ENCODE measurements around the gene ZFYVE21. TPM values are rescaled to one million over a fixed set of nuclear protein-coding genes. Genes with fewer than 3 reads are reported as not detected.
"Not testable (repeated sequence)": the region's sequence is repeated elsewhere in the genome, so short reads cannot be mapped to it uniquely, and the experiment has no call there.

Gene ZFYVE21
- total RNA-seq, 5 donors from 2014 or later (not counting 1 experiment from before 2014, with no cell fraction given): 8.8 to 22.8 (median 22.1) TPM

DNA sequence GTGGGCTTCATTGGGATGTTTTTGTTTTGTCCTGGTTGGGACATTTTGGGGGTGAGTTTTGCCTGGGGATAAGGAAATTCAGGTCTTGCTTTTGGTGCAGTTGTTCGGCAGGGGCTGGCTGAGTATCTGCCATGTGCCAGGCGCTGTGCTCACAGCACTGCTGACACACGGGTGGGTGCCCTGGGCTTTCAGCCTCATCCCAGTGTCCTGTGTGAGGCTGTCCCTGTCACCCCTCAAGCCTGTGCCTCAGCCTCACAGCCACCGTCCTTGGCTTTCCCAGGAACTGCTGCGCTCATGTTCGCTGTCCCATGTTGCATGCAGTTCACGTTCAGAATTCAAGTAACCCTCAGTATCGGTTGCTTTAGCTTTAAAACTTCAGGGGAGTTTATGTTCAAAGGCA lies 25.3 kb upstream of the ZFYVE21 start:
- Histone ChIP-seq H3K27ac (ENCODE audit: low read length) (no peak overlapping the region), H3K4me1 (ENCODE audit: control insufficient read depth in 1 of 2, extremely low read depth in 1 of 2, insufficient read depth in 2 of 2, low read length in 2 of 2) (no peaks in the 10 kb centered on the region), H3K27me3 (replicated peaks in 1 of 2; ENCODE audit: control insufficient read depth in 2 of 2, extremely low read depth in 1 of 2, insufficient read depth in 2 of 2, low read length in 1 of 2) (no peaks in the 10 kb centered on the region), H3K9me3 (no peaks in the 10 kb centered on the region), H3K4me3 (ENCODE audit: control insufficient read depth in 1 of 2, extremely low read depth in 1 of 2, low read length in 1 of 2) (no peak overlapping the region), H3K36me3 (ENCODE audit: control insufficient read depth in 2 of 2, extremely low read depth in 1 of 2, insufficient read depth in 1 of 2, low read length in 1 of 2) (peaks cover 8 to 83% of the 10 kb centered on the region in 2 donors)
- ATAC-seq (replicated peaks in 1 of 4): no peak
- POLR2A ChIA-PET: no interaction called here
- Mint-ChIP-seq H3K9me3 (no peaks in the 10 kb centered on the region), H3K27ac (no peak overlapping the region), H3K27me3 (no peaks in the 10 kb centered on the region), H3K4me3 (no peak overlapping the region), H3K36me3 (peaks cover 16% of the 10 kb centered on the region), H3K4me1 (peaks cover 0 to 3% (median 2%) of the 10 kb centered on the region in 3 donors)
- DNase-seq: no peak
- CTCF ChIA-PET: interaction anchor here in 1 of 2 donors (0.5 kb wide), 1 partner anchor 225 kb away, joined by 4 read pairs; no protein-coding TSS in a partner anchor
- 95% methylated on average over 7 of the region's 8 CpGs for WGBS (ENCODE audit: insufficient coverage)

DNA sequence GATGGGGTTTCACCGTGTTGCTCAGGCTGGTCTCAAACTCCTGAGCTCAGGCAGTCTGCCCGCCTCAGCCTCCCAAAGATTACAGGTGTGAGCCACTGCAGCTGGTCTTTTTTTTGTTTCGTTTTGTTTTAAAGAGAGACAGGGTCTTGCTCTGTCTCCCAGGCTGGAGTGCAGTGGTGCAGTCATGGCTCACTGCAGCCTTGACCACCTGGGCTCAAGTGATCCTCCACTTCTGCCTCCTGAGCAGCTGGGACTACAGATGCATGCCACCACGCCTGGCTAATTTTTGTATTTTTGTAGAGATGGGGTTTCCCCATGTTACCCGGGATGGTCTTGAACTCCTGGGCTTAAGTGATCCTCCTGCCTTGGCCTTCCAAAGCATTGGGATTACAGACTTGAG lies 24.0 kb upstream of the ZFYVE21 start:
- CTCF ChIA-PET; ATAC-seq (replicated peaks in 1 of 4); H3K4me3 ChIP-seq (ENCODE audit: control insufficient read depth in 1 of 2, extremely low read depth in 1 of 2, low read length in 1 of 2); H3K27me3 Mint-ChIP-seq; H3K27me3 ChIP-seq (replicated peaks in 1 of 2; ENCODE audit: control insufficient read depth in 2 of 2, extremely low read depth in 1 of 2, insufficient read depth in 2 of 2, low read length in 1 of 2); H3K9me3 Mint-ChIP-seq; H3K4me3 Mint-ChIP-seq; H3K27ac ChIP-seq (ENCODE audit: low read length); DNase-seq; H3K9me3 ChIP-seq; H3K4me1 ChIP-seq (ENCODE audit: control insufficient read depth in 1 of 2, extremely low read depth in 1 of 2, insufficient read depth in 2 of 2, low read length in 2 of 2); POLR2A ChIA-PET; H3K27ac Mint-ChIP-seq: not testable (repeated sequence)
- Mint-ChIP-seq H3K36me3 (peaks cover 16% of the 10 kb centered on the region), H3K4me1 (peaks cover 2 to 14% (median 10%) of the 10 kb centered on the region in 3 donors)
- 86% methylated on average over 2 of the region's 5 CpGs for WGBS (ENCODE audit: insufficient coverage)
- peaks cover 12 to 74% of the 10 kb centered on the region in 2 donors for H3K36me3 ChIP-seq (ENCODE audit: control insufficient read depth in 2 of 2, extremely low read depth in 1 of 2, insufficient read depth in 1 of 2, low read length in 1 of 2)

DNA sequence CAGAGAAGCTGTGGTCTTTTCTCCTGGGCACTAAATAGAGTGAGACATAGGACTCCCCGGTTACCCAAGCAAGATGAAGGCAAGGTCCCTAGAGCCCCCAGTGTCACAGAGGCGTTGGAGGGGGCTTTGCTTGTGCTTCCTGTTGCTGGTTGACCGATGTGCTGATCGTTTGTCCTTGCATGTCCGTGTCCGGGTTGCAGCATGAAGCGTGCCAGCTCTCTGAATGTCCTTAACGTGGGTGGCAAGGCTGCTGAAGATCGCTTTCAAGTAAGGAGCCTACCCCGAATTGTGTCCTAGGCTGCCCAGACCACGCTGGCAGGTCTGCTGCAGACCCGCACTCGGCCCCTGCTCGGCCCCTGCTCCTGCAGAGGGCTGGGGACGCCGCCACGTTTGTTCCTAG lies 23.5 kb upstream of the ZFYVE21 start:
- POLR2A ChIA-PET: no interaction called here
- H3K4me3 ChIP-seq (ENCODE audit: control insufficient read depth in 1 of 2, extremely low read depth in 1 of 2, low read length in 1 of 2): no peak overlapping the region
- no peaks in the 10 kb centered on the region for H3K4me1 ChIP-seq (ENCODE audit: control insufficient read depth in 1 of 2, extremely low read depth in 1 of 2, insufficient read depth in 2 of 2, low read length in 2 of 2)
- Mint-ChIP-seq H3K27me3 (no peaks in the 10 kb centered on the region), H3K36me3 (peaks cover 14% of the 10 kb centered on the region), H3K9me3 (no peaks in the 10 kb centered on the region), H3K4me1 (peaks cover 2 to 15% (median 11%) of the 10 kb centered on the region in 3 donors), H3K4me3 (no peak overlapping the region), H3K27ac (no peak overlapping the region)
- H3K36me3 ChIP-seq (ENCODE audit: control insufficient read depth in 2 of 2, extremely low read depth in 1 of 2, insufficient read depth in 1 of 2, low read length in 1 of 2): peaks cover 16 to 71% of the 10 kb centered on the region in 2 donors
- ATAC-seq (replicated peaks in 1 of 4) (no peak), DNase-seq (no peak)
- CTCF ChIA-PET: no interaction called here
- no peaks in the 10 kb centered on the region for H3K27me3 ChIP-seq (replicated peaks in 1 of 2; ENCODE audit: control insufficient read depth in 2 of 2, extremely low read depth in 1 of 2, insufficient read depth in 2 of 2, low read length in 1 of 2)
- no peak overlapping the region for H3K27ac ChIP-seq (ENCODE audit: low read length)
- 97% methylated on average over 10 of the region's 17 CpGs for WGBS (ENCODE audit: insufficient coverage)
- H3K9me3 ChIP-seq: no peaks in the 10 kb centered on the region

- Mint-ChIP-seq H3K27ac (no peak overlapping the region), H3K4me3 (no peak overlapping the region), H3K27me3 (no peaks in the 10 kb centered on the region), H3K9me3 (no peaks in the 10 kb centered on the region), H3K4me1 (peaks cover 2 to 15% (median 13%) of the 10 kb centered on the region in 3 donors), H3K36me3 (peaks cover 14% of the 10 kb centered on the region)
- POLR2A ChIA-PET: no interaction called here
- DNase-seq (no peak), ATAC-seq (replicated peaks in 1 of 4) (no peak)
- Histone ChIP-seq H3K9me3 (no peaks in the 10 kb centered on the region), H3K4me1 (ENCODE audit: control insufficient read depth in 1 of 2, extremely low read depth in 1 of 2, insufficient read depth in 2 of 2, low read length in 2 of 2) (no peaks in the 10 kb centered on the region), H3K27me3 (replicated peaks in 1 of 2; ENCODE audit: control insufficient read depth in 2 of 2, extremely low read depth in 1 of 2, insufficient read depth in 2 of 2, low read length in 1 of 2) (no peaks in the 10 kb centered on the region), H3K4me3 (ENCODE audit: control insufficient read depth in 1 of 2, extremely low read depth in 1 of 2, low read length in 1 of 2) (no peak overlapping the region), H3K27ac (ENCODE audit: low read length) (no peak overlapping the region), H3K36me3 (ENCODE audit: control insufficient read depth in 2 of 2, extremely low read depth in 1 of 2, insufficient read depth in 1 of 2, low read length in 1 of 2) (peaks cover 16 to 71% of the 10 kb centered on the region in 2 donors)
- CTCF ChIA-PET: no interaction called here
- 95% methylated on average over 11 of the region's 12 CpGs for WGBS (ENCODE audit: insufficient coverage)
Observed at GRCh38 chr14:103692871-103693270, 22.7 kb upstream of the ZFYVE21 start.

GRCh38 chr14:103693515-103693914 lies 22.1 kb upstream of the ZFYVE21 start:
- Histone ChIP-seq H3K9me3 (no peaks in the 10 kb centered on the region), H3K36me3 (ENCODE audit: control insufficient read depth in 2 of 2, extremely low read depth in 1 of 2, insufficient read depth in 1 of 2, low read length in 1 of 2) (peaks cover 18 to 65% of the 10 kb centered on the region in 2 donors), H3K27ac (ENCODE audit: low read length) (no peak overlapping the region), H3K4me1 (ENCODE audit: control insufficient read depth in 1 of 2, extremely low read depth in 1 of 2, insufficient read depth in 2 of 2, low read length in 2 of 2) (peaks cover 0 to 4% of the 10 kb centered on the region in 2 experiments), H3K4me3 (ENCODE audit: control insufficient read depth in 1 of 2, extremely low read depth in 1 of 2, low read length in 1 of 2) (no peak overlapping the region), H3K27me3 (replicated peaks in 1 of 2; ENCODE audit: control insufficient read depth in 2 of 2, extremely low read depth in 1 of 2, insufficient read depth in 2 of 2, low read length in 1 of 2) (no peaks in the 10 kb centered on the region)
- H3K4me3 Mint-ChIP-seq: no peak overlapping the region
- peaks cover 14% of the 10 kb centered on the region for H3K36me3 Mint-ChIP-seq
- ChIA-PET POLR2A (interaction anchor here in 1 of 2 donors (0.6 kb wide), 1 partner anchor 108 kb away, joined by 4 read pairs; no protein-coding TSS in a partner anchor), CTCF (no interaction called here)
- H3K9me3 Mint-ChIP-seq: no peaks in the 10 kb centered on the region
- H3K27ac Mint-ChIP-seq: no peak overlapping the region
- ATAC-seq (replicated peaks in 1 of 4): no peak
- 95% methylated on average over 21 of the region's 22 CpGs for WGBS (ENCODE audit: insufficient coverage)
- no peak for DNase-seq
- H3K27me3 Mint-ChIP-seq: no peaks in the 10 kb centered on the region
- peaks cover 2 to 15% (median 13%) of the 10 kb centered on the region in 3 donors for H3K4me1 Mint-ChIP-seq

GRCh38 chr14:103694572-103695026 lies 21.0 kb upstream of the ZFYVE21 start:
- H3K4me1 Mint-ChIP-seq: peaks cover 2 to 15% (median 10%) of the 10 kb centered on the region in 3 donors
- H3K4me3 ChIP-seq (ENCODE audit: control insufficient read depth in 1 of 2, extremely low read depth in 1 of 2, low read length in 1 of 2): no peak overlapping the region
- DNase-seq (no peak), ATAC-seq (replicated peaks in 1 of 4) (no peak)
- H3K27ac ChIP-seq (ENCODE audit: low read length): no peak overlapping the region
- H3K36me3 Mint-ChIP-seq: peaks cover 5% of the 10 kb centered on the region
- H3K27ac Mint-ChIP-seq: no peak overlapping the region
- H3K27me3 ChIP-seq (replicated peaks in 1 of 2; ENCODE audit: control insufficient read depth in 2 of 2, extremely low read depth in 1 of 2, insufficient read depth in 2 of 2, low read length in 1 of 2): no peaks in the 10 kb centered on the region
- CTCF ChIA-PET: interaction anchor here in 1 of 2 donors (0.6 kb wide), 1 partner anchor 198 kb away, joined by 4 read pairs; no protein-coding TSS in a partner anchor
- H3K36me3 ChIP-seq (ENCODE audit: control insufficient read depth in 2 of 2, extremely low read depth in 1 of 2, insufficient read depth in 1 of 2, low read length in 1 of 2): peaks cover 14 to 59% of the 10 kb centered on the region in 2 donors
- no peaks in the 10 kb centered on the region for H3K9me3 Mint-ChIP-seq
- WGBS (ENCODE audit: insufficient coverage): 96% methylated on average over 16 of the region's 20 CpGs
- H3K4me3 Mint-ChIP-seq: no peak overlapping the region
- H3K4me1 ChIP-seq (ENCODE audit: control insufficient read depth in 1 of 2, extremely low read depth in 1 of 2, insufficient read depth in 2 of 2, low read length in 2 of 2): peaks cover 0 to 9% of the 10 kb centered on the region in 2 experiments
- H3K27me3 Mint-ChIP-seq: no peaks in the 10 kb centered on the region
- POLR2A ChIA-PET: interaction anchor here in 1 of 2 donors (0.5 to 0.6 kb wide), 3 partner anchors 25 to 1100 kb away, joined by 3 to 4 read pairs (median 3); no protein-coding TSS in a partner anchor
- no peaks in the 10 kb centered on the region for H3K9me3 ChIP-seq

Data from T-cell (primary cell).